Measurements from ENCODE around the gene LSM4.

LSM4 gene

DNA sequence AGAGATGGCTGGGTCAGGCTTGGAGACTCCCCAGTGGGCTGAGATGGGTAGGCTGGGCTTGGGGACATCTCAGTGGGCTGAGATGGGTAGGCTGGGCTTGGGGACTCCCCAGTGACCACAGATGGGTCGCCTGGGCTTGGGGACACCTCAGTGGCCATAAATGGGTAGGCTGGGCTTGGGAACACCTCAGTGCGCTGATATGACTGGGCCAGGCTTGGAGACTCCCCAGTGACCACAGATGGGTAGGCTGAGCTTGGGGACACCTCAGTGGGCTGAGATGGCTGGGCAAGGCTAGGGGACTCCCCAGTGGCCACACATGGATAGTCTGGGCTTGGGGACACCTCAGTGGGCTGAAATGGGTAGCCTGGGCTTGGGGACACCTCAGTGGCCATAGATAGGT lies 61.4 kb downstream of the LSM4 start:
- FAIRE-seq: no peak

DNA sequence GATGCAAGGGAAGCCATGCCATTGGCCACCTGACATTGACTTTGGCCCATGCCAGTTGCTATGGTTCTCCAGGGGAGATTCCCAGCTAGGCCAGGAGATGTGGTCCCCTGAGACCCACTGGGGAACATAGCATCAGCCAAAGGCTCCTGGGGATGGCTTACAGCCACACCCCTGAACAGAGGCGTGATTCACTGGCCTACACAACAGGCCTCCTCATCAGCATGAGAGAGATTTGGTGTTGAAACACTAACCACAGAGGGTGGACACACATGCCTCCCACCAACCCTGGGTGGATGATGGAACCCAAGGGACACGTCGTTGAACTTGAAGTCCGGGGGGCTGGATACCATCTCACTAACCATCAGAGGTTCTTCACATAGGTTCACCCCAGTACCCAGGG lies 63.0 kb downstream of the LSM4 start:
- DNase-seq (ENCODE audit: insufficient read length, low spot score) (no peak), FAIRE-seq (no peak)

More for the DNA sequence above, 61.4 kb downstream of the LSM4 start:
- no peak for DNase-seq (ENCODE audit: insufficient read length, low spot score)

DNA sequence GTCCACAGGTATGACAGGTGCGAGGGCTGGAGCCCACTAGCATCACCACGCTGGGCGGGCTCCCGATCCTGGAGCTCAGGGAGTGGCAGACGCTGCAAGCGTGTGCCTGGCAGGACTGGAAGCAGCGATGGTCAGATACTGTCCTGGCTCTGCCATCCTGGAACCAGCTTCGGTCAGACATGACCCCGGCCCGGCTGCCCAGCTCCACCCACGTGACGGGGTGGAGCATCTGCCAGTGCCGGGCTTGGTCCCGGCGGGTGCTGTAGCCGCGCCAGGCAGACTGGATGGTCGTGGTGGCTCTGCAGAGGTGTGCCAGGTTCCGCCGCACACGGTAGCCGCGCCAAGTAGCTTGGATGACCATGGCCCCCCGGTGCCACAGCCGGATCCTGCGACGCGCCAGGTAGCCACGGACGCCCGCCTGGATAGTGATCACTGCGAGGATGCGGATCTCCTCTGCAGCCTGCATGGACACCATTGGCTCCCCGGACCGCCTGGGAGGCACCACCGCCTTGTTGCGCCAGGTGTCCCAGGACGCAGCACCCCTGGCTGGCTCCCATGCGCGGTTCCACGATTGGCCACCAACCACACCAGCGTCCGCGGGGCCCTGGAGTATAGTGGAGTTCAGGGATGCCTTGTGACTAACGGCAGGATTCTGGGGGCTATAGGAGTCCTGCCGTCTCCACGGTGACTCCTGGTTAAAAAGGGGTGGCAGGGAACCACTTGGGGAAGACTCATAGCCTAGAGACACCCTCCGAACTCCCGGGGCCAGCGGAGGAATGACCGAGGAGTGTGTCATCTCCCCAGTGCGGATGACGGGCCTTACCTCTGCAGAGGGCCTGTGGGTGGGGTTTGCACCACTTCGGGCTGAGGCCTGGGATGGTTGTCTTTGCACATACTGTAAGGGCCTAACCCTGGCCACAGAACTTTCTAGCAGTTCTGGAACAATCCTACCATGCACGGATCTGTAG lies 65.1 kb downstream of the LSM4 start:
- DNase-seq (ENCODE audit: insufficient read length, low spot score) (no peak), FAIRE-seq (no peak)

Data from GM19239 (cell line).